ENCODE results near the gene ARHGEF28.

Gene ARHGEF28

DNA sequence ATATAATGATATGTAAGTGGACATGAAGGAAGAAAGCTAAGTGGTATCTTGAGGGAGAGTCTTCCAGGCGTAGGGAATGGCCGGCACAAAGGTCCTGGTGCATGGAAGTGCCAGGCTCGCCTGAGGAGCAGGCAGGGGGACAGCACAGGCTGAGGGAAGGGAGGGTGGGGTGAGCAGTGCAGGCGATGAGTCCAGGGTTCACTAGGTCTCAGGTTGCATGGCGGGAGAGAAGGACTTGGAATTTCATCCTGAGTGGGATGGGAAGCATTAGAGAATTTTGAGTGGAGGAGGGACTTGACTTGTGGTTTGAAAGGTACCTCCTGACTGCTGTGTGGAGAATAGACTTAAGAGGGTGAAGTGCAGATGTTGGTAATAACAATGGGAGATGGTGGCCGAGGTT lies 268.9 kb downstream of the ARHGEF28 start:
- H3K4me3 ChIP-seq (ENCODE audit: low read length), result no peak overlapping the region
- DNase-seq (ENCODE audit: low read depth), result no peak
- TF ChIP-seq, protein P1, sequence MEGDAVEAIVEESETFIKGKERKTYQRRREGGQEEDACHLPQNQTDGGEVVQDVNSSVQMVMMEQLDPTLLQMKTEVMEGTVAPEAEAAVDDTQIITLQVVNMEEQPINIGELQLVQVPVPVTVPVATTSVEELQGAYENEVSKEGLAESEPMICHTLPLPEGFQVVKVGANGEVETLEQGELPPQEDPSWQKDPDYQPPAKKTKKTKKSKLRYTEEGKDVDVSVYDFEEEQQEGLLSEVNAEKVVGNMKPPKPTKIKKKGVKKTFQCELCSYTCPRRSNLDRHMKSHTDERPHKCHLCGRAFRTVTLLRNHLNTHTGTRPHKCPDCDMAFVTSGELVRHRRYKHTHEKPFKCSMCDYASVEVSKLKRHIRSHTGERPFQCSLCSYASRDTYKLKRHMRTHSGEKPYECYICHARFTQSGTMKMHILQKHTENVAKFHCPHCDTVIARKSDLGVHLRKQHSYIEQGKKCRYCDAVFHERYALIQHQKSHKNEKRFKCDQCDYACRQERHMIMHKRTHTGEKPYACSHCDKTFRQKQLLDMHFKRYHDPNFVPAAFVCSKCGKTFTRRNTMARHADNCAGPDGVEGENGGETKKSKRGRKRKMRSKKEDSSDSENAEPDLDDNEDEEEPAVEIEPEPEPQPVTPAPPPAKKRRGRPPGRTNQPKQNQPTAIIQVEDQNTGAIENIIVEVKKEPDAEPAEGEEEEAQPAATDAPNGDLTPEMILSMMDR (conservative IDR thresholded peaks at IDR 0.05; ENCODE audit: low read depth, low read length), result no peak

DNA sequence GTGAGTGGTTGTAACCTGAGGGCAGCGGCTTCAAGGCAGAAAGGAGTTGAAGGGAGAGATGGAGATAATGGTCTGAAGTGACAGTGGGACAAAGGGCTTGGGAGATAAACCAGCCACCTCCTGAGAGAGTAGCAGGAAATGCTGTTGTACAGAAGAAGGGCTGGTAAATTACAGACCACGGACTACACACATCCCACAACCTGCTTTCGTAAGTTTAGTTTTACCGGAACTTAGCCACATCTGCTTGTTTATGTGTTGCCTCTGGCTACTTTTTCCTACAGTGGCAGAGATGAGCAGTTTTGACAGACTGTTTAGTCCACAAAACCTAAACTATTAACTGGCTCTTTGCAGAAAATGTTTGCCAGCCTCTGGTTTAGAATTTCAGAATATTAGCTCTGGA lies 269.5 kb downstream of the ARHGEF28 start:
- TF ChIP-seq, protein P1 (conservative IDR thresholded peaks at IDR 0.05; ENCODE audit: low read depth, low read length), result no peak
- no peak overlapping the region for H3K4me3 ChIP-seq (ENCODE audit: low read length)
- DNase-seq (ENCODE audit: low read depth), result no peak

DNA sequence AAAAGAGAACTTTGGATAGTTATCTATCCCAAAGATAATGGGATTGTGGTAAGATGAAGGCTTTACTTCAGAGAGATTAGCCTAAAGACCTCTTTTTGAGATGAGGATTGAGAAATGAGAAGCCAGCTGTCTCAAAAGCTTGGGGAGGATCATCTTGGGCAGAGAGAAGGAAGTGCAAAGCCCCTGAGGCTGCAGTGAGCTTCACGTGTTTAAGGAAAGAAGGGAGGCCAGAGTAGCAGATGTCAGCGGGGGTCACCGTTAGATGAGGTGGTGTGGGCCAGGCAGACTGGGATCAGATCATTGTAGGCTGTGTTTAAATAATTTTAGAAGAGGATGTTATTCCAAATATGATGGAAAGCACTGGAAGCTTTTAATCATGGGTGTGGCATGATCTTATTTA lies 270.1 kb downstream of the ARHGEF28 start:
- H3K4me3 ChIP-seq (ENCODE audit: low read length), result no peak overlapping the region
- DNase-seq (ENCODE audit: low read depth), result no peak
- TF ChIP-seq, protein P1 (conservative IDR thresholded peaks at IDR 0.05; ENCODE audit: low read depth, low read length), result no peak

DNA sequence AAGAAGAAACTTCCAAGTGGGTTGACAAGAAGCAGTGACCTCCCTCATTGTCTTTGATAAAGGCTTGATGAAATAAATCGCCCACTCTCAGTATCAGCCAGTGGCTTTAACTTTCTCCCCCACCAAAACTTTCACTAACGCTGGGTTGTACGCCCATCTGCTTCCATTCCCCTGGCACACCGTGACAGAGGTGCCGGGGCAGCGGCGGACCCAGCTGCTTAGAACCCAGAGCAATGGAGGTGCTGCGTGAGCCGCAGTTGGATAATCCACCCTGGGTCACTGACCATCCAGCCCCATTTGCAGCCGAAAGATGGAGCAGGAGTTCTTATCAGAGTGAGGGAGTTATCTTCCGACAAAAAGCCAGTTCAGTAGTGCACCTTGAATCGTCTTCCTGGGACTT lies 270.7 kb downstream of the ARHGEF28 start:
- no peak overlapping the region for H3K4me3 ChIP-seq (ENCODE audit: low read length)
- DNase-seq (ENCODE audit: low read depth), result no peak
- TF ChIP-seq, protein P1 (conservative IDR thresholded peaks at IDR 0.05; ENCODE audit: low read depth, low read length), result no peak

DNA sequence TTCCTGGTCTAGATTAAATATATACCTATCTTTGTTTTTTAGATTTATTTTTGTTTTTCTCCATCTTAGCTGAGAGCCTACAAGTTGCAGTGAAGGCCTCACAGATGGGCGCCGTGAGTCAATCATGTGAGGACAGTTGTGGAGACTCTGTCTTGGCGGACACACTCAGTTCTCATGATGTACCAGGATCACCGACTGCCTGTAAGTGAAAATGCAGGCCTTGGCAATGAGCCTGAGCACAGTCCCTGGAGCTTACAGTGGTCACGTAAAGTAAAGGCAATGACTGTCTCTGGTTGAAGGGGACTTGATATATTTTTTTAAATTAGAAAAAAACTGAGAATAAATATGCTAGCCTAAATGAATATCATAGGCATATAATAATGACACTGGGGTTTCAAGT lies 271.9 kb downstream of the ARHGEF28 start:
- no peak overlapping the region for H3K4me3 ChIP-seq (ENCODE audit: low read length)
- DNase-seq (ENCODE audit: low read depth), result no peak
- TF ChIP-seq, protein P1 (conservative IDR thresholded peaks at IDR 0.05; ENCODE audit: low read depth, low read length), result no peak

DNA sequence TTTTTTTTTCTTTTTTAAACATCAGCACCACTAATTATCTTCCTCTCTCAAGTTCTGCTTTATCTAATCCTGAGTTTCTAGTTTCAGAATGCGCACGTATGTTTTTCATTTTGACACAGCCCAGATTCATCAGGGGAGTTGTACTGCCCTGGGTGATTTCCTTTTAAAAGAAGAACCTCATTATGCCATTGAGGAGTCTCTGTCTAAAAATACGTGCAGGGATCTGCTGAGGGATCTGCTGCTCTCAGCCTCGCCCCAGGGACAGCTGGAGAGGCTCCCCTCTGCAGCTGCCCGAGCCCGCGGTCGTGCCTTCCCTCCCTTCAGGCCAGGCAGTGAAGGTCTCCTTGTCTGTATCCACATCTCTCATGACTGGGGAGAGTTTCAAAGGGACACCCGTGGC lies 273.1 kb downstream of the ARHGEF28 start:
- no peak overlapping the region for H3K4me3 ChIP-seq (ENCODE audit: low read length)
- no peak for DNase-seq (ENCODE audit: low read depth)
- TF ChIP-seq, protein P1 (conservative IDR thresholded peaks at IDR 0.05; ENCODE audit: low read depth, low read length), result no peak

DNA sequence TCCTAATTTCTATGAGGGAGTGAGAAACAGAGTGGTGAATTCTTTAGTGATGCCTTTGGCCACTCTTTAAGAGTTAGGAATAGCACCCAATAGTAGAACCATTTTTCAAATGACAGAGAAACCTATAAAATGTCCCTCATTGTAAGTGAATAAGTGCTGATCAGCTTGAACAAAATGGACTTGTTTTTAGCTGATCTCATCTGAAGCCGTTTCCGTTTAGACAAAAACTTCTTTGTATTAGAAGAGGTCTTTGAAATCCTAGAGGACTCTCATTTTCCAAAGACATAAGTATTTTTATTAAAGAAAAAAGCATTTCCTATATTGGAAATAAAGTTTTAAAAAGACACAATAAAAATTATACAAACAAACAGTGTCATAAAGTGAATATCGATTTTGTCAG lies 273.9 kb downstream of the ARHGEF28 start:
- no peak for DNase-seq (ENCODE audit: low read depth)
- no peak overlapping the region for H3K4me3 ChIP-seq (ENCODE audit: low read length)
- TF ChIP-seq, protein P1 (conservative IDR thresholded peaks at IDR 0.05; ENCODE audit: low read depth, low read length), result no peak
